Spleen (tissue), 7 donors: ENCODE data around the gene SLC38A2.

Source experiments
- POLR2A ChIP-seq, 3 donors: fragments of 450-650 bp; IDR thresholded peaks; one replicate each; pipeline ENCODE4 v1.5.1; 2017; ENCODE audit warnings: antibody characterized with exemption in 3 of 3, mild to moderate bottlenecking in 1 of 3
- TF ChIP-seq, protein P1 (sequence below), 11 experiments: fragments of 200-600 bp in 7 of 11; fragments of 450-650 bp in 4 of 11; sonication (generic) in 4 of 11; IDR thresholded peaks in 8 of 11; conservative IDR thresholded peaks in 3 of 11; 1 replicate in 7 of 11; 2 replicates in 4 of 11; pipeline versions ENCODE4 v1.4.0 to v1.8.0; 2016 to 2021; ENCODE audit warnings: antibody characterized with exemption in 11 of 11, inconsistent platforms in 4 of 11, mild to moderate bottlenecking in 1 of 11
- donor health status: DM: no; HTN: no; CAD: no; lungs with moderate emphysema.
- donor health status: DM: no; HTN: no; CAD: no.
- donor health status: DM: no; HTN: no; CAD: no.

DNA sequence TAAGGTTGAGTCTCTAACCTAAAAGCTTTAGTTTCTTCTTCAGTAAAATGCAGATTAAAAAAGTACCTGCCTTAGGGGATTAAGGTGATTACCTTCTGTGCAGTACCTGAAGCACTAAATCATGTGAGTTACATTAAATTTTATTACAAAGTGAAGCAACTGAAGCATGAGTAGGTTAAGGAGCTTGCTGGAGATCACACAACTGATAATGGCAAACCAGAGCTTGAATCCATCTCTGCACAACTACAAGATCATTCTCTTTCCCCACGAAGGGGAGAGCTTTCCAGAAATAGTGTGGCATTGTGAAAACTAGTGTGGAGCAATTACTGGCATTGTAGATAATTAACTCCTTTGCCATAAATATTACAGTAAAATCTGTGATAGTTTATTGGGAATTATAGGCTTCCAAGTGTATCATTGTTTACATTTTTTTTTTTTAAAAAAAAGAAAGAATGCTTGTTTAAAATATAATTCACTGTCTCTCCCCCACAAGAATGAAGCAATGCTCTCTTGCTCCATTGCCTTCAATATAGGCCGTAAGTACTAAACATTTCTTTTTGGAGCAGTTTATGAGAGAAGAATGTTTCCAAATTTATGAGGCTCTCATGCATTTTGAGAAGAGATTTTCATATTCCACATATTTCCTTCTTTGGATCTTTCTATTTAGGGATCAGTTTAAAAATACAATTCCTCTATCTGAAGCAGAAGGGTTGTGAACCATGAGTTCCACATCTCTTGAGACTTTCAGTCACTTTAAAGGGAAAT, 20.5 kb downstream of the SLC38A2 start:
- TF ChIP-seq, protein P1, sequence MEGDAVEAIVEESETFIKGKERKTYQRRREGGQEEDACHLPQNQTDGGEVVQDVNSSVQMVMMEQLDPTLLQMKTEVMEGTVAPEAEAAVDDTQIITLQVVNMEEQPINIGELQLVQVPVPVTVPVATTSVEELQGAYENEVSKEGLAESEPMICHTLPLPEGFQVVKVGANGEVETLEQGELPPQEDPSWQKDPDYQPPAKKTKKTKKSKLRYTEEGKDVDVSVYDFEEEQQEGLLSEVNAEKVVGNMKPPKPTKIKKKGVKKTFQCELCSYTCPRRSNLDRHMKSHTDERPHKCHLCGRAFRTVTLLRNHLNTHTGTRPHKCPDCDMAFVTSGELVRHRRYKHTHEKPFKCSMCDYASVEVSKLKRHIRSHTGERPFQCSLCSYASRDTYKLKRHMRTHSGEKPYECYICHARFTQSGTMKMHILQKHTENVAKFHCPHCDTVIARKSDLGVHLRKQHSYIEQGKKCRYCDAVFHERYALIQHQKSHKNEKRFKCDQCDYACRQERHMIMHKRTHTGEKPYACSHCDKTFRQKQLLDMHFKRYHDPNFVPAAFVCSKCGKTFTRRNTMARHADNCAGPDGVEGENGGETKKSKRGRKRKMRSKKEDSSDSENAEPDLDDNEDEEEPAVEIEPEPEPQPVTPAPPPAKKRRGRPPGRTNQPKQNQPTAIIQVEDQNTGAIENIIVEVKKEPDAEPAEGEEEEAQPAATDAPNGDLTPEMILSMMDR (IDR thresholded peaks at IDR 0.05 in 8 of 11, conservative IDR thresholded peaks at IDR 0.05 in 3 of 11) = no peak
- TF ChIP-seq POLR2A (IDR thresholded peaks at IDR 0.05) = no peak
